Mesenteric fat pad (tissue), 1 donor: Measurements from ENCODE around the gene LILRB5. TPM values are rescaled to one million over a fixed set of nuclear protein-coding genes. Genes with fewer than 3 reads are reported as not detected.
"Not testable (repeated sequence)": the region's sequence is repeated elsewhere in the genome, so short reads cannot be mapped to it uniquely, and the experiment has no call there.

Experiments
- DNase-seq: peaks from one replicate; pipeline ENCODE4 v3.0.0-alpha.2; 2020; ENCODE audit warnings: low spot score
- total RNA-seq: library from RNA; stranded (reverse); fragmentation: NEBNext Ultra II Directional; extraction: Animal tissue kit (Norgen Biotek cat#: 25700); gene quantifications from one replicate; pipeline ENCODE4 v1.2.1, GENCODE V29; 2021
- donor health status: DM: yes; HTN: yes; CAD: no.

The LILRB5 gene
- total RNA-seq, 1 donor from 2014 or later = 69.4 TPM

DNA sequence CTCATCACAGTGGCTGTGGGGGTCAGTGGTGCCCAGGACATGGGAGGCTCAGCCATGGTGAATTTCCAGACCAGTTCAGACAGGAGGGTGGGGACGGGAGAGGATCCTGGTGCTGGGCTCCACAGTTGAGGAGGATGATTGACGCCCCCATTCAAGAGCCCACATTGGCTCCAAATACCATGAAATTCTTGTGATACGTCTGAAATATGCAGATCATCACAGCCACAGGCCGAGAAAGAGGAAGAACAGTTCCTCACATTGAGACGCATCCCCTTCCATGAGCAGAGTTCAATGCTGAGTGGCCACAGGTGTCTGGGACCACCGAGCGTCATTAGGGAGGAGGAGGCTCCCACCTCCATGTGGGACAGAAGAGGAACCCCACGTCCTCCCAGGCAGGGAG lies 13.3 kb downstream of the LILRB5 start:
- DNase-seq = not testable (repeated sequence)

DNA sequence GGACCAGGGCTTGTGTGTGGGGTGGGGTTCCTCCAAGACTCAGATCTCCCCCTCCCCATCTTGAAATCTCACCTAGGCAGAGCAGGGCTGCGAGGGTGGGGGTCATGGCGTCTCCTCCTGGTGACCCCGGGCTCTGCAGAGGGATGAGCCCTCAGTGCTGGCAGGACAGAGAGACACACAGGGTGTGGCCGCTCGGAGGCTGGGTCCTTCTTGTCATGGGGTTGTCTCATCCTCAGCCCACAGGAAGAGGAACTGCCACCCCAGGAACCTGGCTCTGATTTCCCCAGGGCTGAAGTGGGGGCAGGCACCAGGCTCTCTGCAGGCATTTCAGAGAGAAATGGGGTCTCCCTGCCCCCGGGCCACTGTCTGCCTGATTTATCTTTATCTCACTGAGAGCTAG lies 14.4 kb downstream of the LILRB5 start, which contains the start of gene LILRA6:
Gene LILRA6, minus strand, starts transcription at position 145 of the 400 bp plus-strand sequence.
- DNase-seq = peak; percentile 88

- not testable (repeated sequence) for DNase-seq
Observed at GRCh38 chr19:54242234-54242633, 14.8 kb downstream of the LILRB5 start.

GRCh38 chr19:54240372-54241336 lies 16.4 kb downstream of the LILRB5 start:
- DNase-seq = peak; percentile 92

- peak; percentile 89 for DNase-seq
Observed at GRCh38 chr19:54239491-54240371, 17.3 kb downstream of the LILRB5 start.

- peak; percentile 71 for DNase-seq
Observed at GRCh38 chr19:54233941-54234340, 23.1 kb downstream of the LILRB5 start.

DNA sequence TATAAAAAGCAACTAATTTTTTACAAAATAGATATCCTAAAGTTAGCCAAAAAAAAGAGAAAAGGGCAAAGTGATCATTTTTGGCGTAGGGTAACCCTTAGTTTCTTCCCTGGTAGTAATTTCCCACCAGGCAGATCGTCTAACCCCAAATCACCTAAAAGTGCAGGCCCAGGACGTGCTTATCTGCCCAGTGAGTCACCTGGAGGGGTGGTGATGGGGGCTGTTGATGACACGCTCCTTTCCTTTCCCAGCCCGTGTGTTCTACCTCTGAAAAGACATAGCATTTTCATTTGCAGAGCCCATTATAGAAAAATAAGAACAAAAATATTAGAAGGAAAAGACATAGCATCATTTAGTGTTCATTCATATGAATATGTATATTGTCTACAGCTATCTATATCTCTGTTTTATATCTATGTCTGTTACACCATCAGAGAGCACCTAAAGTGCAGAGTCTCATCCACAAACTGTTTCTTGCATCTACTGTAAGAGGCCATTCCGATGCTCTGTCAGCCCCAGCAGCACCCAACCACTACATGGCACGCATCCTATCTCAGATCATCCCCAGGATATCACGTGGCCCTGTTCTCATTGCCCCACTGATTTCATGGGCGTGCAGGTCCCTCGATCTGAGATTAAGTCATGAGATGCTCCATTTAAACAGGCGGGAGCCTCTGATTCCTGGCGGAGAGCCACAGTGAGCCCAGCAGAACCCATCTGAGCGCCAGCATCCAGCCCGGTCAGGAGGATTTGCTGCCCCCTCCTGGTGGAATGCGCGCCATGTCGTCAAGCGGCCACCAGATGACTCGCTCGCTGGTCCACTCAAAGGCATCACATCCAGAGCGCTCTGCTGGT lies 25.8 kb downstream of the LILRB5 start:
- peak; percentile 99 for DNase-seq

DNA sequence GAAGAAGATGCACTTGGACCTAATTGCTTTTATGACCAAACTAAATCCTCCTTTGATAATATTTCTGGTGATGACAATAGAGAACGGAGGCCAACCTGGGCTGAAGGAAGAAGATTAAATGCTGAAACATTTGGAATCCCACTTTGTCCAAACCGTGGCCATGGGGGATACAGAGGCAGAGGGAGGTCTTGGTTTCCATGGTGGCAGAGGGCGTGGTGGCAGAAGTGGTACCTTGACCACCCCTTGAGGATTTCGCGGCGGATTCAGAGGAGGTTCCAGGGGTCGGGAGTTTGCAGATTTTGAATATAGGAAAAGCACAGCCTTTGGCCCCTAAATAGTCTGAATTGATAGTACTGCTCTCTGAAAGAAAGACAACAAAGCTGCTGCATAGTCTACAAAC lies 27.0 kb downstream of the LILRB5 start:
- DNase-seq = peak; percentile 87

- DNase-seq = peak; percentile 83
Observed at GRCh38 chr19:54229146-54229545, 27.9 kb downstream of the LILRB5 start.

- not testable (repeated sequence) for DNase-seq
Observed at GRCh38 chr19:54224619-54225018, 32.5 kb downstream of the LILRB5 start.

GRCh38 chr19:54223937-54224281 lies 33.2 kb downstream of the LILRB5 start:
- not testable (repeated sequence) for DNase-seq

- DNase-seq = not testable (repeated sequence)
Observed at GRCh38 chr19:54223277-54223936, 33.7 kb downstream of the LILRB5 start.

- DNase-seq = not testable (repeated sequence)
Observed at GRCh38 chr19:54222474-54223276, 34.4 kb downstream of the LILRB5 start, which contains the start of gene LILRB3. Gene LILRB3 (minus strand): TSS chr19:54223007. CDS start chr19:54222976, 31 bp downstream.

GRCh38 chr19:54221947-54222346 lies 35.1 kb downstream of the LILRB5 start:
- DNase-seq = not testable (repeated sequence)

DNA sequence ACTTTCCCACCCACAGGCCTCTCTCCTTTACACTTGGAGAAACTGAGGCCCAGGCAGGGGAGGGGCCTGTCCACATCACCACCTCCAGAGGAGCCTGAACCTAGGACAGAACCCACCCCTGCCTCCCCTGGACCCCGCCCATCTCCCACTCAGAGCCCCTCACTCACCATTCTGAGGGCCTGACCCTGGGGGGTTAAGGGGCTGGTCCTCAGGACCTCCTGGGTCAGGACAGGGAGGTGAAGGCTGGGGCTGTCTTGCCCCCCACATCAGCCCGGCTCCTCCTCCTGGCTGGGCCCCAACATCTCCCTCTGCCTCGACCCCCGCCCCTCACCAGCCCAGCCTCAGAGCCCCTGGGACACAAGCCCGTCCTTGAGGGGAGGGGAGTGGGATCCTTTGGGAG lies 37.4 kb downstream of the LILRB5 start:
- not testable (repeated sequence) for DNase-seq

DNA sequence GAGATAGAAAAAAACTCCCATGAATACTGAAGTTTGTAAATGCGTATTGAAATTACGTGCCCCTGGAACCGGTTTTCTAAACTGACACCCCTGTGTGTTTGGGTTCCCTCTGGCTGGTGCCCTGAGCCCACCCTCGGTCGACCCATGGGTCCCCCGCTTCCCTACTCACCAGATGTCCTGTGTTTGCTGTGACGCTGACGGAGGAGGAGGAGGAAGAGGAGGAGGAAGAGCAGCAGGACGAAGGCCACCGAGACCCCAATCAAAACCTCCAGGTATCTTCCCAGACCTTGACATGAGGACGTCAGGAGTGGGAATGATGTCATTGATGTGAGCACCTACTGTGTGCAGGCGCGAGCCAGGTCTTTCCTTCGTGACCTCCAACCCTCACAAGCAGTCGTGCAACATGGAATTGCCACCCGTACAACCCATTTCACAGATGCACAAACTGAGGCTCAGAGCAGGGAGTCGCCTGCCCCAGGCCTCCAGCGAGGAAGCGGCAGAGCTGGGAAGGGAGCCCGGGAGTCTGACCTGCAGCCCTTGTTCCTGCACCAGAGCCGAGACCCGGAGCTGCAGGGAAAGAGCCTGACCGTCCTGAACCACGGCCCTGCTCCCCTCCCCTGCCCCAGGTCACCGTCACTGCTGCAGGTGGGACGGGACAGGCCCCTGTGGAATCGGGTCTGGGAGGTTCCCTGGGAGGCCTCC lies 38.0 kb downstream of the LILRB5 start:
- no peak for DNase-seq

DNA sequence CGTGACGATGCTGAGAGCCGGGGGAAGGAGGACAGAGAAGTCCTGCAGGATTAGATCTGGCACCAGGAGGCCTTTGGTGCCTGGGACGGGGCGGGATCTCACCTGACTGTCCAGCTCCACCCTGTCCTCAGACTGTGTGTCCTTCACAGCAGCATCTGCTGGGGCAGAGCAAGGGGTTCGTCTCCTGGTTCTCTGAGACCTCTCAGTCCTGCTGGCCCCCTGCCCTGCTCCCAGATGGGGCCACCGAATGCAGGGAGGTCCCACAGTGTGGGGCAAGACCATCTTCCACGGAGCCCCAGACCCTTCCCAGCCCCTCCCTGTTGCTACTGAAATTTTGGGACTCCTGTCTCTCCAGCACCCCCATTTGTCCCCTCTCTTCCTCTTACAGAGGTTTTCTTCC lies 38.8 kb downstream of the LILRB5 start:
- DNase-seq = no peak

DNA sequence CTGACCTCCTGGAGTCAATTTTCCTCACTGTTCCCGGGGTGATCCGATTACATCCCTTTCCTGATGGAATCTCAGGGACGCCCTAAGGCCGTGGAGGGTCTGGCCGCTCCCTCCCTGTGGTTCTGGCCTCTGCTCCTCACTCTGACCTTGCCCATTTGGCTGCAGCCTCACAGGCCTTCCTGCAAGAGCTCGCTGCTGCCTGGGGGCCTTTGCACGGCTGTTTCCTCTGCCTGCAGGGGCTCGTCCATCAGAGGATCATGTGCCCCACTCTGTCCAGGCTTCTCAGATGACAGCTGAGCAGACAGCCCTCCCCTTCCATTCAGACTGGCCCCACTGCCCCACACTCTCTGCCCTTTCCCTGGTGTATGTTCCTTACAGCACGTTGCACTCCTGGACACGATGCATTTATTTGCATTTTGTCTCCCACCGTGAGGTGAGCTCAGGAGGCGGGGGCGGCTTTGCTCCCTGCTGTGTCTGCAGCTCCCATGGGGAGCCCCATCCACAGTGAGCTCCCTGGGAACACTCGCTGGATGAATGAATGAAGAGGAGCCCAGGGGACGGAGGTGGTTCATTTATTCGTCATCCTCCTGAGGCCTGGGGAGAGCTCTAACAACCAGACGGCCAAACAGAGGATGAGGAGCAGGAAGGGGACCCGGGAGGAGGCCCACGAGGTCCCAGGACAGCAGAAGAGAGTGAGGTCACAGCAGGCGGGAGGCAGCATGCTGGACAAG lies 39.4 kb downstream of the LILRB5 start:
- DNase-seq = not testable (repeated sequence)
